Measurements from ENCODE around the gene ZBTB4. TPM values are rescaled to one million over a fixed set of nuclear protein-coding genes. Genes with fewer than 3 reads are reported as not detected.
"Not testable (repeated sequence)": the region's sequence is repeated elsewhere in the genome, so short reads cannot be mapped to it uniquely, and the experiment has no call there.

The ZBTB4 gene
- total RNA-seq, 1 donor from 2014 or later: 15.1 TPM

DNA sequence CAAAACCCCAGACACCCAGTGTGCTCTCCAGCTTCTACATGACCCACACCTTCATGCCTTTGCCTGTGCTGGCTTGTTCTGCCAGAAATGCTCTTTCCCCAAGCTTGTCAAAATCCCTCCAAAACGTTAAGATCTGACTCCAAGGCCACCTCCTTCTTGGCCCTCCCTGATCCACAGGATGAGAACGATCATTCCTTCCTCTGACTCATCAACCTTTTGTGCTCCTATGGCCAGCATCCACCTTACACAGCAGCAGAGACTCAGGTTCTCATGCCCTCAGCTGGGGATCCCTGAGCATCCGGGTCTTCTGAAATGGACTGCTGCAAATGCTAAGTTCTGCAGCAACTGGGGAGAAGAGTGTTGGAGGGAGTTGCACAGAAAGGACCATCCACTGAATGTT, 2.9 kb downstream of the ZBTB4 start:
- peaks cover 46% of the 10 kb centered on the region for H3K4me1 Mint-ChIP-seq (ENCODE audit: low read depth)
- intact Hi-C loops (cut with micrococcal nuclease): no loop called here

DNA sequence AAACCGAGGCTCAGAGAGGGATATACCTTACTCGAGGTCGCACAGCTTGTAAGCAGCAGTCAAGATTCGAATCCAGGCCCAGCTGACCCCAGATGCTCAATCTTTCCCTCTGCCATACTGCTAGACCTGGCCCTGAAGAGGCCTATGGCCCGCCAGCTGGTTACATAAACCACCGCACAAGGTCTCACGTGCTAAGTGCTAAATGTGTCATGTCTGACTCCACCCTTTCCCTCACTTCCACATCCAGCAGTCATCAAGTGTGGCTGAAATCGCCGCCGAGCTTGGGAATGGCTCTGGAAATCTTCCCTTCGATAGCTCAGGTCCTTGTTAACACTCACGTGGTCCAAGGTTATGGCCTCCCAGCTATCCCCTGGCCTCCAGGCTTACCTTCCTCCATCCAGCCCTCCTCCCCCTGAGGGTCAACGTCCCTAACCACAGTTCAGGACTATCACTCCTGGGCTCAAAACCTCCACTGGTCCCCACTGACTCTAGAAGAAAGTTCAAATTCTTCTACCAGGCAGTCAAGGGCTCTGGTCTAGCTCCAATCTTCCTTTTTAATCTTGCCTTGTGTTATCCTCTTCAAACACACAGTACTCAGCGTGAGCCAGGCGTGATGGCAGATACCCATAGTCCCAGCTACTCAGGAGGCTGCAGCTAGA, 3.5 kb downstream of the ZBTB4 start:
- no peaks in the 10 kb centered on the region for H3K27me3 Mint-ChIP-seq (ENCODE audit: insufficient read depth)
- no peaks in the 10 kb centered on the region for H3K9me3 Mint-ChIP-seq
- H3K4me3 Mint-ChIP-seq: no peak overlapping the region
- peaks cover 47% of the 10 kb centered on the region for H3K4me1 Mint-ChIP-seq (ENCODE audit: low read depth)
- peaks cover 2% of the 10 kb centered on the region for H3K36me3 Mint-ChIP-seq (ENCODE audit: low read depth)
- DNase-seq (ENCODE audit: low spot score): no peak
- intact Hi-C loops (cut with micrococcal nuclease): no loop called here
- H3K27ac Mint-ChIP-seq: no peak overlapping the region

More for the DNA sequence above, 2.9 kb downstream of the ZBTB4 start:
- H3K4me3 Mint-ChIP-seq: no peak overlapping the region
- DNase-seq (ENCODE audit: low spot score): no peak
- peak overlapping the region; percentile 11 for H3K27ac Mint-ChIP-seq
- H3K9me3 Mint-ChIP-seq: no peaks in the 10 kb centered on the region
- peaks cover 2% of the 10 kb centered on the region for H3K36me3 Mint-ChIP-seq (ENCODE audit: low read depth)
- no peaks in the 10 kb centered on the region for H3K27me3 Mint-ChIP-seq (ENCODE audit: insufficient read depth)

DNA sequence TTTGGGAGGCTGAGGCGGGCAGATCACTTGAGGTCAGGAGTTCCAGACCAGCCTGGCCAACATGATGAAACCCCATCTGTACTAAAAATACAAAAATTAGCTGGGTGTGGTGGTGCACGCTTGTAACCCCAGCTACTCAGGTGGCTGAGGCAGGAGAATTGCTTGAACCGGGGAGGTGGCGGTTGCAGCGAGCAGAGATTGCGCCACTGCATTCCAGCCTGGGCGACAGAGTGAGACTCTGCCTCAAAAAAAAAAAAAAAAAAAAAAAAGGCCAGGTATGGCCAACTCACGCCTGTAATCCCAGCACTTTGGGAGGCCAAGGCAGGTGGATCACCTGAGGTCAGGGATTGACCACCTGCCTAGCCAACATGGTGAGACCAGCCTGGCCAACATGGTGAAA, 4.7 kb downstream of the ZBTB4 start:
- H3K27ac Mint-ChIP-seq; intact Hi-C loops (cut with micrococcal nuclease); H3K9me3 Mint-ChIP-seq; DNase-seq (ENCODE audit: low spot score); H3K36me3 Mint-ChIP-seq (ENCODE audit: low read depth); H3K4me3 Mint-ChIP-seq; H3K27me3 Mint-ChIP-seq (ENCODE audit: insufficient read depth): not testable (repeated sequence)
- H3K4me1 Mint-ChIP-seq (ENCODE audit: low read depth): peaks cover 41% of the 10 kb centered on the region

DNA sequence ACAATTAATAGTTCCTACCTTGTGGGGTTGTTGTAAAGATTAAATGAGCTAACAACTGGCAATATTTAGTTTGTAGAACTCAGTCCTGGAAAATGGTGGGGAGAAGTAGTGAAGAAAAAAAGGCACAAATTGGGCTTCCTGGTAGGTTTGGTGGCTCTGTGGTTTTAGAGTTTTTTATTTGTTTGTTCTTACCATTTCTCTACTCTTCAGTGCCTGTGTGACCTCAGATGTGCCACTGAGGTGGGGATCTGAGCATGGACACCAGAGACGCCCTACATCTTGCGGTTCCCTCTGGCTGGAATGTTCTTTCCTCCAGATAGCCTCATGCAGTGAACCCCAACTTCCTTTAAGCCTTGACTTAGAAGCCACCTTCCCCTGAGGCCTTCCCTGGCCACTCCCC, 7.7 kb downstream of the ZBTB4 start:
- no peak overlapping the region for H3K4me3 Mint-ChIP-seq
- no peaks in the 10 kb centered on the region for H3K9me3 Mint-ChIP-seq
- intact Hi-C loops (cut with micrococcal nuclease): no loop called here
- peaks cover 26% of the 10 kb centered on the region for H3K4me1 Mint-ChIP-seq (ENCODE audit: low read depth)
- no peaks in the 10 kb centered on the region for H3K27me3 Mint-ChIP-seq (ENCODE audit: insufficient read depth)
- no peaks in the 10 kb centered on the region for H3K36me3 Mint-ChIP-seq (ENCODE audit: low read depth)
- DNase-seq (ENCODE audit: low spot score): no peak
- no peak overlapping the region for H3K27ac Mint-ChIP-seq

DNA sequence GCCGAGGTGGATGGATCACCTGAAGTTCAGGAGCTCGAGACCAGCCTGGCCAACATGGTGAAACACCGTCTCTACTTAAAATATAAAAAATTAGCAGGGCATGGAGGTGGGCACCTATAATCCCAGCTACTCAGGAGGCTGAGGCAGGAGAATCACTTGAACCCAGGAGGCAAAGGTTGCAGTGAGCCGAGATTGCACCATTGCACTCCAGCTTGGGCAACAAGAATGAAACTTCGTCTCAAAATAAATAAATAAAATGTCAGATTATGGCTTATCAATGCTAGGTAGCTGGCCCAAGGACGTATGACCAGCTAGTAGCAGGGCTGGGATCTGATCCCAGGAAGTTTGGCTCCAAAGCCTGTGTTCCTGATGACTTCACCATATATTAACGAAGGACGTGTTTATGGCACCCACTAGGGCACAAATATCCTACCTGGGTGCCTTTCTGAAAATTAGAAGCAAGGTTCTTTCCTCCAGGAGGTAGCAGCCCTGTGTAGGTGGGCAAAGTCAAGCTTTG, 8.9 kb downstream of the ZBTB4 start:
- H3K4me1 Mint-ChIP-seq (ENCODE audit: low read depth): peaks cover 17% of the 10 kb centered on the region
- H3K27me3 Mint-ChIP-seq (ENCODE audit: insufficient read depth); H3K27ac Mint-ChIP-seq; H3K4me3 Mint-ChIP-seq; H3K36me3 Mint-ChIP-seq (ENCODE audit: low read depth); intact Hi-C loops (cut with micrococcal nuclease); H3K9me3 Mint-ChIP-seq; DNase-seq (ENCODE audit: low spot score): not testable (repeated sequence)

DNA sequence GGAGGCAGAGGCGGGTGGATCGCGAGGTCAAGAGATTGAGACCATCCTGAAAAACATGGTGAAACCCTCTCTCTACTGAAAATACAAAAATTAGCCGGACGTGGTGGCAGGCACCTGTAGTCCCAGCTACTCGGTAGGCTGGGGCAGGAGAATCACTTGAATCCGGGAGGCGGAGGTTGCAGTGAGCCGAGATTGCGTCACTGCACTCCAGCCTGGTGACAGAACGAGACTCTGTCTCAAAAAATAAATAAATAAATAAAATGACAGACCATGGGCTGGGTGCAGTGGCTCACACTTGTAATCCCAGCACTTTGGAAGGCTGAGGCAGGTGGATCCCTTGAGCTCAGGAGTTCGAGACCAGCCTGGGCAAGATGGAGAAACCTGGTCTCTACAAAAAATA, 9.6 kb downstream of the ZBTB4 start:
- H3K36me3 Mint-ChIP-seq (ENCODE audit: low read depth); H3K4me3 Mint-ChIP-seq; H3K9me3 Mint-ChIP-seq; intact Hi-C loops (cut with micrococcal nuclease); DNase-seq (ENCODE audit: low spot score); H3K27me3 Mint-ChIP-seq (ENCODE audit: insufficient read depth); H3K27ac Mint-ChIP-seq: not testable (repeated sequence)
- H3K4me1 Mint-ChIP-seq (ENCODE audit: low read depth): peaks cover 17% of the 10 kb centered on the region

DNA sequence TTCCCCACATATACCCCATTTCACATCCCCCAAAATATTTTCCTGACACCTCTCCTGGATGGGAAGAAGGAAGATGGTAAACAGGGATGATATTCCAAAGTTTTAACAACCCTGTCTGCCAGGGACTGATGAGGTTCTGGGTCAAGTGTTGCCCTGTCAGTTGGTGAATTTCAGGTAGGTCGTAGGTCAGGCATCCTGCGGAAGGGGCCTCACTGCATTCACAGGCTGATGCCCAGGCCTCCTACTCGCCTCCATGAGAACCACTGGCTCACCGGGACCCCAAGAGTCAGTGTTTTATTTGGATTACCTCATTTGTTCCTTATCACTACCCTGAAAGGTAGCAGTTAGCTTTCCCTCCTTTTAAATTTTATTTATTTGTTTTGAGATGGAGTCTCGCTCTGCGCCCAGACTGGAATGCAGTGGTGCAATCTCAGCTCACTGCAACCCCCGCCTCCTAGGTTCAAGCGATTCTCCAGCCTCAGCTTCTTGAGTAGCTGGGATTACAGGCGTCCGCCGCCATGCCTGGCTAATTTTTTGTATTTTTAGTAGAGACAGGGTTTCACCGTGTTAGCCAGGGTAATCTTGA, 10.5 kb downstream of the ZBTB4 start:
- no peaks in the 10 kb centered on the region for H3K27me3 Mint-ChIP-seq (ENCODE audit: insufficient read depth)
- no peaks in the 10 kb centered on the region for H3K9me3 Mint-ChIP-seq
- no peak overlapping the region for H3K4me3 Mint-ChIP-seq
- H3K36me3 Mint-ChIP-seq (ENCODE audit: low read depth): peaks cover 2% of the 10 kb centered on the region
- no peak for DNase-seq (ENCODE audit: low spot score)
- peaks cover 17% of the 10 kb centered on the region for H3K4me1 Mint-ChIP-seq (ENCODE audit: low read depth)
- no peak overlapping the region for H3K27ac Mint-ChIP-seq
- intact Hi-C loops (cut with micrococcal nuclease): no loop called here

DNA sequence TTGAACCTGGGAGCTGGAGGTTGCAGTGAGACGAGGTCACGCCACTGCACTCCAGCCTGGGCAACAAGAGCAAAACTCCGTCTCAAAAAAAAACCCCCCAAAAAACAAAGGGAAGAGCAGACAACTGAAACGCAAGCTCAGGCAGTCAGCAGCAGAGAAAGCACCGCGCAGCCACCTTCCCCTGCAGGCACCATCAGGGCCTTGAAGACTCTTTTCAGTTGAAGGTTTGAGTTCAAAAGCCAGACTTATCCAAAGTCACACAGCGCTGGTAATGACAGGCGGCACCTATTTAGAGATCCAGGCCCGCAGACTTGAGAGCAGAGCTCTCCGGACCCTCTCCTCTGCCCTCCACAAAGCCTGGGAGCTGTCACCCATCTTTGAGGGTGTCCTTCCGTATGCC, 11.1 kb downstream of the ZBTB4 start:
- Mint-ChIP-seq H3K27me3 (ENCODE audit: insufficient read depth) (no peaks in the 10 kb centered on the region), H3K4me3 (no peak overlapping the region), H3K9me3 (no peaks in the 10 kb centered on the region), H3K4me1 (ENCODE audit: low read depth) (peaks cover 17% of the 10 kb centered on the region), H3K27ac (no peak overlapping the region), H3K36me3 (ENCODE audit: low read depth) (peaks cover 2% of the 10 kb centered on the region)
- intact Hi-C loops (cut with micrococcal nuclease): no loop called here
- DNase-seq (ENCODE audit: low spot score): no peak

DNA sequence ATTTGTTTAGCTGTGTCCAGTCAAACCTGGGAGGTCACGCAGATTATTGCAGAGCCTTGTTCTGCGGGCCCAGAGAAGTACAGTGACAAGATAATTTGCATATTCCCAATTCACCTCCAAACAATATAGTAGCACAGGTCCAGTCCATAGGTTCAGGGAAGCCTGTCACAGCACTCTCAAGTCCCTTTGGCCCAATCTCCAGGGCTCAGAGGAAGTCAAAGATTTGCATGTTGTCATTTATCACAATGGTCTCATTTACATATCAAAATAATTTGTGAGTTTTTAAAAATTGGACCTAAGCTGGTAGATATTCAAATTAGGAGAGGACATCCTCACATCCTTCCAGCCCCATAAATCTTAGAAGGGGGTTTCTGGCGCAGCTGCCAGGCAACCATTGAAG, 11.9 kb downstream of the ZBTB4 start:
- no peaks in the 10 kb centered on the region for H3K27me3 Mint-ChIP-seq (ENCODE audit: insufficient read depth)
- DNase-seq (ENCODE audit: low spot score): no peak
- H3K9me3 Mint-ChIP-seq: no peaks in the 10 kb centered on the region
- H3K4me1 Mint-ChIP-seq (ENCODE audit: low read depth): peaks cover 17% of the 10 kb centered on the region
- H3K36me3 Mint-ChIP-seq (ENCODE audit: low read depth): peaks cover 4% of the 10 kb centered on the region
- intact Hi-C loops (cut with micrococcal nuclease): no loop called here
- no peak overlapping the region for H3K4me3 Mint-ChIP-seq
- H3K27ac Mint-ChIP-seq: no peak overlapping the region

DNA sequence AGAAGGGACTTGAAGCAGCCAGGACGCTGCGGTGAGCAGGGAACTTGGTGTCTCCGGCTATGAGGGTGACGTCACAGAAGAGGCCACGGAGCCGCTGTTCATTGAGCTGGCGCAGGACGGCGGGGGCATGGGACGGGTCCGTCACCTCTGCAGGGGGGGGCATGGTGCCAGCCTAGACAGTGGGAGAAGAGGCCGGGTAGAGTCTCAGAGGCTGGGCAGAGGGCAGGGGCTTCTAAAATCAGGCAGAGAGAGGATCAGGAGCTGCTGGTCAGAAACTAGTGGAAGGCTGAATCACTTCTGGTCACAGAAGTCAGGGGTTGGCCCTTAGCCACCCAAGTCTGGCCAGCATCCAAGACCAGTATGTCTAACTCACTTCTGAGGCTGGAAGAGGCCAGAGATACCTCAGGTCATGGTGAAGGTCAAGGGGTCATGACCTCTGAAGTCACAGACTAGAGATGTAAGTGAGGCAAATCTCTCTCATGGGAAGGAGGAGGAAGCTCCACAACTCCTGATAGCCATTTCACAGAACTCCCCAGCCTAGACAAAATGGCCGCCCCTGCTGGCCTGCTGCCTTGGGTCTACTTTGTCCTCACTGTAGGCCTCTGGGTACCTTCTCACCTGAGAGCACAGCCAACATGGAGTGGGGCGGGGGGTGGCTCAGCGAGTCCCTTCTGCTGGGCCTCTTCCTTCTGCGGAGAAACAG, 12.6 kb downstream of the ZBTB4 start:
- Mint-ChIP-seq H3K36me3 (ENCODE audit: low read depth) (peaks cover 4% of the 10 kb centered on the region), H3K27me3 (ENCODE audit: insufficient read depth) (no peaks in the 10 kb centered on the region), H3K9me3 (no peaks in the 10 kb centered on the region), H3K4me1 (ENCODE audit: low read depth) (peaks cover 12% of the 10 kb centered on the region), H3K4me3 (no peak overlapping the region), H3K27ac (peak overlapping the region; percentile 52)
- intact Hi-C loops (cut with micrococcal nuclease): no loop called here
- DNase-seq (ENCODE audit: low spot score): no peak

DNA sequence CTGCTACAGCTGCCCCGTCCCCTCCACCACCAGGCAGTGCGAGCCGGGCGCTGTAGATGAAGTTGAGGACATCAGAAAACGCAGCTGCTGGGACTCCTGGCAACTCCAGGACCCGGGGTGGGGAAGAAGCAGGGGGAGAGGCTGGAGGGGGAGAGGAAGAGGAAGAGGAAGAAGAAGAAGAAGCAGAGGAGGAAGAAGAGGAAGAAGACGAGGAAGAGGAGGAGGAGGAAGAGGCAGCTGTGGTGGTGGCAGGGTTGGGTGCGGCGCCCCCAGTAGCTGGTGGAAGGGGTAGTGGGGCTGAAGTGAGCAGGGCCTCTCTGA, 13.2 kb downstream of the ZBTB4 start:
- Mint-ChIP-seq H3K27ac (peak overlapping the region; percentile 52), H3K27me3 (ENCODE audit: insufficient read depth) (no peaks in the 10 kb centered on the region), H3K4me1 (ENCODE audit: low read depth) (peaks cover 7% of the 10 kb centered on the region), H3K9me3 (no peaks in the 10 kb centered on the region), H3K36me3 (ENCODE audit: low read depth) (peaks cover 4% of the 10 kb centered on the region), H3K4me3 (no peak overlapping the region)
- DNase-seq (ENCODE audit: low spot score): no peak
- intact Hi-C loops (cut with micrococcal nuclease): no loop called here

DNA sequence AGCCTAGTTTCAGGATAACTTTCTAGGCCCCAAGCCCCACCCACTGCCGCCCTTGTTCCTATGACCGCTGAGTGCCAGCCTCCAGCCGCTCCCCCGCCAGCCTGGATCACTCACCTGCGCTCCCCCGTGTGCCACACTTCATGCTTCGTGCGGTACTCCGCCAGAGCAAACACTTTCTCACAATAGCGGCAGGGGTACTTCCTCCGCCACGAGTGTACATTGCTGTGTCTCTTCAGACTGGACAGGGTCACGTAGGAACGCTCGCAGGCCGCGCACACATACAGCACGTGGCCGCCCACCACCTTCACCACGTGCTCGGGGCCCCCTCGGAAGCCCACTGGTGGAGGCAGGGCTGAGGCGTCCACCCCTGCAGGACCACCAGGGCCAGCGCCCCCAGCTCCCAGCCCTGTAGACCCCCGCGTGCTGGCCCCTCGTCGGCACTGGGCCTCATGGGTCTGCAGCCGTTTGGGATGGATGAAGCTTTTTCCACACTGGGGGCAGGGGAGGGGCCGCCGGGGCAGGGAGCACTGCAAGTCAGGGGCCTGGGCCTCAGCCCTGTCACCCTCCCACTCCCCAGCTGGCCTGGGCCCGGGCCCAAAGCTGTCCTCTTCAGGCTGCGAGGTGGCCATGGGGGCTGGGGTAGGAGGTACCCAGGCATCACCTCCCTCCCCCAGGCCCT, 13.7 kb downstream of the ZBTB4 start:
- Mint-ChIP-seq H3K36me3 (ENCODE audit: low read depth) (peaks cover 8% of the 10 kb centered on the region), H3K4me1 (ENCODE audit: low read depth) (peaks cover 6% of the 10 kb centered on the region), H3K27me3 (ENCODE audit: insufficient read depth) (no peaks in the 10 kb centered on the region), H3K27ac (no peak overlapping the region), H3K4me3 (no peak overlapping the region), H3K9me3 (no peaks in the 10 kb centered on the region)
- no peak for DNase-seq (ENCODE audit: low spot score)
- intact Hi-C loops (cut with micrococcal nuclease): no loop called here

DNA sequence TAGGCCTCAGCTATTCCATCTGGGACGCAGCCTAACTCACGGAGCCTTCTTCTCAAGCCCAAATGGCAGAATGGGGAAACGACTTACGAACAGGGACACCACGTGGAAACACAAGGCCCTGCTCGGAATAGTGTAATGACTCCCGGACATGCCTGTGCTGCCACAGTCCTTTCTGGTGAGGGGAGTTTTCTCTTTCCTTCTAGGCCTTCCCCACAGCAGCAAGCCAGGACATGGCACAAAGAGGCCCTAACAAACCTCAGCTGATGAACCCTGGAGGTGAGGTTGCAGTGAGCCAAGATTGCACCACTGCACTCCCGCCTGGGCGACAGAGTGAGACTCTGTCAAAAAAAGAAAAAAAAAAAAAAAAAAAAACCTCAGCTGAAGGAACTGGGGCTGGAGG, 15.3 kb downstream of the ZBTB4 start:
- Mint-ChIP-seq H3K36me3 (ENCODE audit: low read depth) (peaks cover 15% of the 10 kb centered on the region), H3K4me1 (ENCODE audit: low read depth) (peaks cover 6% of the 10 kb centered on the region), H3K27ac (no peak overlapping the region), H3K9me3 (no peaks in the 10 kb centered on the region), H3K4me3 (no peak overlapping the region), H3K27me3 (ENCODE audit: insufficient read depth) (no peaks in the 10 kb centered on the region)
- no peak for DNase-seq (ENCODE audit: low spot score)
- intact Hi-C loops (cut with micrococcal nuclease): no loop called here
